ENCODE measurements around the gene CAMK4. TPM values are rescaled to one million over a fixed set of nuclear protein-coding genes. Genes with fewer than 3 reads are reported as not detected.

CAMK4 gene
- total and polyA plus RNA-seq, 2 donors (not counting 3 experiments of a cell fraction or from before 2014, with no cell fraction given) = 2.2 to 5.4 TPM

DNA sequence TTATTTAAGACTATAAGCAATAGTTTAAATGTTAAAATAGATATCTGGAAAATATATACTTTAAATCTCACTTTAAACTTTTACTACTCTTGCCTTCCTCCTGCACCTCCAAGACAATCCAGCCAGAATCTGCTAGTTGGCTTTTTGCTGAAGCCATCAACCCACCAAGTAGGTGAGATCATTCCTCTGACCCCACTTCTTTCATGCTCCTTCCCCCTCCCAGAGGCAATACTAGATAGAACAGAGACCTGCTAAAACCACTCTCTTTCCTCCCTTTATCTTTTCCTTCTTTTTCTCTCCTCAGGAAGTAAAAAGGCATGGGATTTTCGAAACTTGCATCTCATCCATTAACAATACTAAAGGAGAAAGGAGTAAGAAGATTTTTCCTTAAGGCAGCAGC is 30.1 kb upstream of the CAMK4 start:
- no peaks in the 10 kb centered on the region for H4K20me1 ChIP-seq (replicated peaks; ENCODE audit: control insufficient read depth, extremely low read depth, insufficient read depth, low read length)
- intact Hi-C loops (cut with micrococcal nuclease) = no loop called here
- FAIRE-seq = no peak
- H3K27ac ChIP-seq (ENCODE audit: insufficient read depth, low read depth, low read length) = no peak overlapping the region
- no TSS peak for BruUV-seq (replicated peaks)
- H3K4me2 ChIP-seq (ENCODE audit: insufficient read depth, low read length) = no peak overlapping the region
- peaks cover 0 to 6% of the 10 kb centered on the region in 2 experiments for H3K27me3 ChIP-seq (ENCODE audit: control insufficient read depth in 2 of 2, insufficient read depth in 2 of 2, low read length in 2 of 2)
- H3K36me3 ChIP-seq (ENCODE audit: control insufficient read depth in 2 of 2, extremely low read depth in 1 of 2, insufficient read depth in 2 of 2, low read length in 2 of 2) = no peaks in the 10 kb centered on the region
- ChIA-PET POLR2A (no interaction called here), CTCF (no interaction called here)
- H3K9me1 ChIP-seq (replicated peaks; ENCODE audit: control insufficient read depth, extremely low read depth, insufficient read depth, low read length) = no peaks in the 10 kb centered on the region
- DNase-seq (ENCODE audit: low read depth, low spot score) = no peak
- no peaks in the 10 kb centered on the region for H3K4me1 ChIP-seq (ENCODE audit: control insufficient read depth, extremely low read depth, insufficient read depth, low read length)
- TF ChIP-seq POLR2AphosphoS5 (IDR thresholded peaks at IDR 0.05; ENCODE audit: insufficient read depth, low read depth, low read length) (no peak), CTCF (IDR thresholded peaks at IDR 0.05; ENCODE audit: extremely low read depth in 1 of 2, insufficient read depth in 1 of 2, low read depth in 1 of 2, low read length in 2 of 2) (no peak), JUN (IDR thresholded peaks at IDR 0.05; ENCODE audit: borderline replicate concordance, insufficient read depth, insufficient read length, low read depth) (no peak), EZH2 (IDR thresholded peaks at IDR 0.05; ENCODE audit: borderline replicate concordance, low read depth, low read length, severe bottlenecking) (no peak), GATA2 (IDR thresholded peaks at IDR 0.05; ENCODE audit: insufficient read depth, insufficient read length, low read depth, low read length) (no peak), FOS (IDR thresholded peaks at IDR 0.05; ENCODE audit: borderline replicate concordance, insufficient read depth, low read length) (no peak), POLR2A (IDR thresholded peaks at IDR 0.05; ENCODE audit: low read depth, low read length) (no peak), MYC (IDR thresholded peaks at IDR 0.05; ENCODE audit: low read depth, low read length) (no peak)
- TF ChIP-seq, protein P1, sequence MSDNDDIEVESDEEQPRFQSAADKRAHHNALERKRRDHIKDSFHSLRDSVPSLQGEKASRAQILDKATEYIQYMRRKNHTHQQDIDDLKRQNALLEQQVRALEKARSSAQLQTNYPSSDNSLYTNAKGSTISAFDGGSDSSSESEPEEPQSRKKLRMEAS (IDR thresholded peaks at IDR 0.05; ENCODE audit: insufficient read depth, insufficient read length) = no peak
- dilution Hi-C loops (cut with MboI; ENCODE audit: extremely low pct_ligation_motif_present, low sequenced_read_pairs) = no loop called here
- H3K4me3 ChIP-seq (replicated peaks in 1 of 3; ENCODE audit: insufficient read depth in 1 of 3, low read depth in 1 of 3, low read length in 3 of 3) = no peak overlapping the region
- H3K79me2 ChIP-seq (ENCODE audit: control insufficient read depth, insufficient read depth, low read length) = no peaks in the 10 kb centered on the region
- no peak overlapping the region for H2AFZ ChIP-seq (ENCODE audit: low read depth, low read length)
- no peaks in the 10 kb centered on the region for H3K9me3 ChIP-seq (replicated peaks; ENCODE audit: control insufficient read depth, insufficient read depth, low read length)
- no peak overlapping the region for H3K9ac ChIP-seq (replicated peaks; ENCODE audit: extremely low read depth, insufficient read depth, low read length)
